ENCODE results near the gene MRPS27. TPM values are rescaled to one million over a fixed set of nuclear protein-coding genes. Genes with fewer than 3 reads are reported as not detected.

MRPS27 gene
- total RNA-seq, 2 experiments from 2014 or later: 93.3 to 113 TPM

DNA sequence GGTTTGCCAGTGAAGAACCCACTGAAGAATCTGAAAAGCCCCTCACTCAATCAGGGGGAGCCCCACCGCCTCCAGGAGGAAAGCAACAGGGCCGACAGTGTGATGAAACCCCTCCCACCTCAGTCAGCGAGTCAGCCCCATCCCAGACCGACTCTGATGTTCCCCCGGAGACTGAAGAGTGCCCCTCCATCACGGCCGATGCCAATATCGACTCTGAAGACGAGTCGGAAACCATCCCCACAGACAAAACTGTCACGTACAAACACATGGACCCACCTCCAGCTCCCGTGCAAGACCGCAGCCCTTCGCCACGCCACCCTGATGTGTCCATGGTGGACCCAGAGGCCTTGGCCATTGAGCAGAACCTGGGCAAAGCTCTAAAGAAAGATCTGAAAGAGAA is 120.4 kb downstream of the MRPS27 start:
- H3K4me1 Mint-ChIP-seq: peaks cover 8% of the 10 kb centered on the region
- H3K4me3 Mint-ChIP-seq: no peak overlapping the region
- CTCF ChIA-PET: no interaction called here
- POLR2A ChIA-PET: no interaction called here
- peaks cover 30% of the 10 kb centered on the region for H3K27me3 Mint-ChIP-seq
- H3K36me3 Mint-ChIP-seq (ENCODE audit: low read depth): no peaks in the 10 kb centered on the region
- H3K27ac Mint-ChIP-seq: no peak overlapping the region
- no peak for ATAC-seq
- no peak for DNase-seq
- no peaks in the 10 kb centered on the region for H3K9me3 Mint-ChIP-seq (ENCODE audit: low read depth)
- intact Hi-C loops (cut with DNase I, micrococcal nuclease): loop anchor here (2.0 to 10.0 kb wide), 2 partner anchors 61 to 65 kb away; no protein-coding TSS in a partner anchor

DNA sequence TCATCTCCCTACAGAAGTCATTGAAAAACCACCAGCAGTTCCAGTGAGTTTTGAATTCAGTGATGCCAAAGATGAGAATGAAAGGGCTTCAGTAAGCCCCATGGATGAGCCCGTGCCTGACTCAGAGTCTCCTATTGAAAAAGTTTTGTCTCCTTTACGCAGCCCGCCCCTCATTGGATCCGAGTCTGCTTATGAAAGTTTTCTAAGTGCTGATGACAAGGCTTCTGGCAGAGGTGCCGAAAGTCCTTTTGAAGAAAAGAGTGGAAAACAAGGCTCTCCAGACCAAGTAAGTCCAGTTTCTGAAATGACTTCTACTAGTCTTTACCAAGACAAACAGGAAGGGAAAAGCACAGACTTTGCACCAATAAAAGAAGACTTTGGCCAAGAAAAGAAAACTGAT is 122.6 kb downstream of the MRPS27 start:
- Mint-ChIP-seq H3K9me3 (ENCODE audit: low read depth) (no peaks in the 10 kb centered on the region), H3K4me1 (peaks cover 10% of the 10 kb centered on the region), H3K27ac (no peak overlapping the region), H3K36me3 (ENCODE audit: low read depth) (no peaks in the 10 kb centered on the region), H3K27me3 (peaks cover 39% of the 10 kb centered on the region), H3K4me3 (no peak overlapping the region)
- ChIA-PET POLR2A (no interaction called here), CTCF (no interaction called here)
- DNase-seq (no peak), ATAC-seq (peak; percentile 23)
- intact Hi-C loops (cut with DNase I, micrococcal nuclease): no loop called here

- no peak overlapping the region for H3K4me3 Mint-ChIP-seq
- H3K27ac Mint-ChIP-seq: no peak overlapping the region
- intact Hi-C loops (cut with DNase I, micrococcal nuclease): no loop called here
- no peak for DNase-seq
- H3K9me3 Mint-ChIP-seq (ENCODE audit: low read depth): no peaks in the 10 kb centered on the region
- ChIA-PET POLR2A (no interaction called here), CTCF (interaction anchor here (1.1 kb wide), 1 partner anchor 12 kb away, joined by 5 read pairs; no protein-coding TSS in a partner anchor)
- H3K36me3 Mint-ChIP-seq (ENCODE audit: low read depth): no peaks in the 10 kb centered on the region
- H3K4me1 Mint-ChIP-seq: peaks cover 10% of the 10 kb centered on the region
- peaks cover 47% of the 10 kb centered on the region for H3K27me3 Mint-ChIP-seq
- ATAC-seq: no peak
Measured at GRCh38 chr5:72195581-72195980, 124.5 kb downstream of the MRPS27 start.

- CTCF ChIA-PET: interaction anchor here (1.1 kb wide), 1 partner anchor 13 kb away, joined by 5 read pairs; no protein-coding TSS in a partner anchor
- peak; percentile 49 for ATAC-seq
- H3K4me3 Mint-ChIP-seq: no peak overlapping the region
Measured at GRCh38 chr5:72194846-72195245, 125.2 kb downstream of the MRPS27 start.

GRCh38 chr5:72191404-72191803 is 128.6 kb downstream of the MRPS27 start:
- POLR2A ChIA-PET: no interaction called here
- H3K27me3 Mint-ChIP-seq: peaks cover 39% of the 10 kb centered on the region
- H3K36me3 Mint-ChIP-seq (ENCODE audit: low read depth): no peaks in the 10 kb centered on the region
- no peak overlapping the region for H3K4me3 Mint-ChIP-seq
- no peaks in the 10 kb centered on the region for H3K9me3 Mint-ChIP-seq (ENCODE audit: low read depth)
- no peak overlapping the region for H3K27ac Mint-ChIP-seq
- peaks cover 10% of the 10 kb centered on the region for H3K4me1 Mint-ChIP-seq
- ATAC-seq (no peak), DNase-seq (no peak)
- intact Hi-C loops (cut with DNase I, micrococcal nuclease): no loop called here
- CTCF ChIA-PET: interaction anchor here (1.2 kb wide), 1 partner anchor 17 kb away, joined by 3 read pairs; no protein-coding TSS in a partner anchor

More at GRCh38 chr5:72194846-72195245, 125.2 kb downstream of the MRPS27 start:
- Mint-ChIP-seq H3K27me3 (peaks cover 47% of the 10 kb centered on the region), H3K9me3 (ENCODE audit: low read depth) (no peaks in the 10 kb centered on the region), H3K4me1 (peaks cover 10% of the 10 kb centered on the region), H3K36me3 (ENCODE audit: low read depth) (no peaks in the 10 kb centered on the region), H3K27ac (peak overlapping the region; percentile 44)
- peak; percentile 61 for DNase-seq
- intact Hi-C loops (cut with DNase I, micrococcal nuclease): loop anchor here in 1 of 2 experiments (1.0 kb wide), 1 partner anchor 56 kb away; no protein-coding TSS in a partner anchor
- POLR2A ChIA-PET: no interaction called here

DNA sequence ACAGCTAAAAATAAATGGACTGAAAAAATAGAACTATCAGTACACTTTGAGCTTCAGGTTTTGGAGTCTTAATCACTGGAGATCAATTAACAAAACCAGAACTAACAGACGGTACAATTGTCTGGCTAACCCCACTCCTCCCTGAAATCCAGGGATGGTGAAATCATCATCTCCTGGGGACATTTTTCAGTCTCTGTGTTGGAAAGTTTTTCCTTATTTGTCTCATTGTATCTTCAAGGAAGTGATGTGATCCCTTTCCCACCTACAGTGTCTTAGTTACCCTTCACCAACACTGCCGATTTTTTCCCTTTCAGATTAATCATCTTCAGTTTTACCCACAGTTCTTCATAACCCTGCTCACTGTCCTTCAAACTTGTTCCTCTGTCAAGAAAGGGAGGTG is 130.9 kb downstream of the MRPS27 start:
- ATAC-seq (no peak), DNase-seq (no peak)
- ChIA-PET POLR2A (no interaction called here), CTCF (interaction anchor here (0.9 kb wide), 1 partner anchor 50 kb away, joined by 3 read pairs; no protein-coding TSS in a partner anchor)
- Mint-ChIP-seq H3K4me1 (no peaks in the 10 kb centered on the region), H3K9me3 (ENCODE audit: low read depth) (no peaks in the 10 kb centered on the region), H3K27me3 (peaks cover 24% of the 10 kb centered on the region), H3K4me3 (no peak overlapping the region), H3K36me3 (ENCODE audit: low read depth) (no peaks in the 10 kb centered on the region), H3K27ac (no peak overlapping the region)
- intact Hi-C loops (cut with DNase I, micrococcal nuclease): no loop called here

DNA sequence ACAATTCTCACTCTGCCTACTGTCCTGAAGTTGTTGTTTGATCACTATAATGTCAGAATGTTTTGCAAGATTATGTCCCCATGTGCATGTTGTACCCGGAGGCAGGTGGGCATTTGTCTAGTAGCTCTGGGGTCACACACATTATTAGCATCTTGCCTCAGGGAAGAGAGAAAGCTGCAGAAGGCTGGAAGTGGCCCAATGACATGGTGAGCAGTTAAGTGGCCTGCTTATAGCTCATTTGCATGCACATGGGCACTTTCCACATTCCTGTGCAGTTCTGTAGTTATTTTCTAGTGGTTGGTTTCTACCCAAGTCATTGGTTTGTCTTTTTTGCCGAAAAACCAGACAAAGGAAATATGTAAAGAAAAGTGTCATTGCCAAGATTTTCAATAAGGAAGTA is 131.9 kb downstream of the MRPS27 start:
- DNase-seq (no peak), ATAC-seq (no peak)
- ChIA-PET POLR2A (no interaction called here), CTCF (interaction anchor here (0.7 to 0.9 kb wide), 2 partner anchors 21 to 49 kb away, joined by 3 read pairs; no protein-coding TSS in a partner anchor)
- Mint-ChIP-seq H3K27me3 (peaks cover 21% of the 10 kb centered on the region), H3K4me3 (no peak overlapping the region), H3K9me3 (ENCODE audit: low read depth) (no peaks in the 10 kb centered on the region), H3K4me1 (no peaks in the 10 kb centered on the region), H3K36me3 (ENCODE audit: low read depth) (no peaks in the 10 kb centered on the region), H3K27ac (no peak overlapping the region)
- intact Hi-C loops (cut with DNase I, micrococcal nuclease): no loop called here

DNA sequence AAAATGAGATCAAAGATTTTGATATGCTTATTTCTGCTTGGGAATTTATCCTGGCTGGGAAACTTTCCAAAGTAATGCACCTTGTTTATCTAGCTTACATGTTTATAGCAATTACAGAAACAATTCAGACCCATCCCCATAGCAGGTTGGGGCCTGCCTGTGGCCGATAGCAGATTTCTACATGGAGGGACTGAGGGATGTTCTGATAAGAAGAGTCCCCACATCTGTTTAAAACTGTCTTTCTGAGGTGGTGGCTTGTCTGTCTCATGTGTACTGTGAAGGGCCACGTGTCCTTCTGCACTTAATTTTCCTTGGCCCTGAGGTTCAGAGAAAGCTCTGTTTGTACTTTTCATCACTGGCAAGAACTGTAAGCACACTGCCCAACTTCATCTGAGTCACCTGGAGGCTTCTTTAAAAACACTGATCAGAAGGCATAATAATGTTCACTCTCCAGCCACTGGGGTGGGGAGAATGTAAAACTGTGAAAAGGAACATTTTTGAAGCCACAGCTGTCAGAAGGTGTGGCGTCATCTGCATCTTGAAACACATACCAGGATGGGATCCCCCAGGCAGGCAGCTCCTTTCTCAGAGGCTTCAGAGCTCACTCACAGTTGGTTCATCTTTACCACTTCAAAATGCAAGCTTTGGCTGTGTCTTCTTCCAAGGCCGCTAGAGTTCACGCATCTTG is 132.5 kb downstream of the MRPS27 start:
- no peaks in the 10 kb centered on the region for H3K4me1 Mint-ChIP-seq

GRCh38 chr5:72185496-72186329 is 134.3 kb downstream of the MRPS27 start:
- Mint-ChIP-seq H3K27me3 (peaks cover 24% of the 10 kb centered on the region), H3K4me1 (no peaks in the 10 kb centered on the region), H3K4me3 (no peak overlapping the region), H3K36me3 (ENCODE audit: low read depth) (no peaks in the 10 kb centered on the region), H3K9me3 (ENCODE audit: low read depth) (no peaks in the 10 kb centered on the region), H3K27ac (no peak overlapping the region)
- intact Hi-C loops (cut with DNase I, micrococcal nuclease): no loop called here
- DNase-seq: no peak
- ChIA-PET CTCF (no interaction called here), POLR2A (no interaction called here)
- no peak for ATAC-seq

More for the DNA sequence above, 132.5 kb downstream of the MRPS27 start:
- DNase-seq (peak; percentile 25), ATAC-seq (peak; percentile 88)
- intact Hi-C loops (cut with DNase I, micrococcal nuclease): no loop called here
- Mint-ChIP-seq H3K27ac (no peak overlapping the region), H3K27me3 (peaks cover 26% of the 10 kb centered on the region), H3K9me3 (ENCODE audit: low read depth) (no peaks in the 10 kb centered on the region), H3K4me3 (no peak overlapping the region), H3K36me3 (ENCODE audit: low read depth) (no peaks in the 10 kb centered on the region)
- ChIA-PET POLR2A (no interaction called here), CTCF (interaction anchor here (0.7 to 0.9 kb wide), 3 partner anchors 20 to 50 kb away, joined by 3 to 4 read pairs (median 3); no protein-coding TSS in a partner anchor)

GRCh38 chr5:72184408-72184807 is 135.6 kb downstream of the MRPS27 start:
- no peak for DNase-seq
- POLR2A ChIA-PET: no interaction called here
- no peak overlapping the region for H3K27ac Mint-ChIP-seq
- no peak for ATAC-seq
- no peaks in the 10 kb centered on the region for H3K4me1 Mint-ChIP-seq
- H3K36me3 Mint-ChIP-seq (ENCODE audit: low read depth): no peaks in the 10 kb centered on the region
- no peaks in the 10 kb centered on the region for H3K9me3 Mint-ChIP-seq (ENCODE audit: low read depth)
- H3K4me3 Mint-ChIP-seq: no peak overlapping the region
- CTCF ChIA-PET: no interaction called here
- intact Hi-C loops (cut with DNase I, micrococcal nuclease): no loop called here
- H3K27me3 Mint-ChIP-seq: peaks cover 33% of the 10 kb centered on the region

GRCh38 chr5:72183101-72183520 is 136.9 kb downstream of the MRPS27 start:
- Mint-ChIP-seq H3K9me3 (ENCODE audit: low read depth) (no peaks in the 10 kb centered on the region), H3K27ac (no peak overlapping the region), H3K4me3 (no peak overlapping the region), H3K4me1 (no peaks in the 10 kb centered on the region), H3K36me3 (ENCODE audit: low read depth) (no peaks in the 10 kb centered on the region), H3K27me3 (peaks cover 31% of the 10 kb centered on the region)
- DNase-seq (no peak), ATAC-seq (no peak)
- intact Hi-C loops (cut with DNase I, micrococcal nuclease): no loop called here
- CTCF ChIA-PET: no interaction called here
- POLR2A ChIA-PET: no interaction called here

DNA sequence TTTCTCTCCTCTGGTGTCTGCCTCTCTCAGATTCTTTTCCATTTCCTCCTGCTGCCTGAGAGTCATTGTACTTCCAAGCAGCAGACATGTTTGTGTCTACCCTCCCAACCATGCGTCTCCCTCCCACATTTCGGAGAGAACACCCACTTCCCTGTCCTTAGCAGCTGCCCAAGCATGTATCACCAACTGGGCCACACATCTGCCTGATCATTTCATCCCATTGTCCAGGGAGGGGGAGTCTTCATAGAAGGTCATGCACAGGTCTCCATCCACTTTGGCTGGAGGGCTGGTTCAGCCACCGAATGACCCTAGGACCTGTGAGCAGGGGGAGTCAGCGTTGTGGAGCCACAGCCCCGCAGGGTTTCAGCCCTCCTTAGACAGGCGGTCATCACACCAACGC is 137.4 kb downstream of the MRPS27 start:
- intact Hi-C loops (cut with DNase I, micrococcal nuclease): no loop called here
- POLR2A ChIA-PET: no interaction called here
- ATAC-seq (no peak), DNase-seq (no peak)
- peaks cover 31% of the 10 kb centered on the region for H3K27me3 Mint-ChIP-seq
- CTCF ChIA-PET: no interaction called here
- no peak overlapping the region for H3K4me3 Mint-ChIP-seq
- H3K27ac Mint-ChIP-seq: no peak overlapping the region
- H3K4me1 Mint-ChIP-seq: no peaks in the 10 kb centered on the region
- no peaks in the 10 kb centered on the region for H3K36me3 Mint-ChIP-seq (ENCODE audit: low read depth)
- no peaks in the 10 kb centered on the region for H3K9me3 Mint-ChIP-seq (ENCODE audit: low read depth)
